A549 (cell line): ENCODE data around the gene ELF3.
A peak's percentile ranks its signal among the peaks of the same experiment; 100 is the strongest.

ENCODE experiments used
- EP300 ChIP-seq, 2 experiments: fragments of >200 bp; sonication (Bioruptor Twin); formaldehyde crosslinking; IDR thresholded peaks; 2 replicates in 1 of 2; 3 replicates in 1 of 2; pipeline ENCODE4 v1.6.1; 2016 to 2017
- FOSL2 ChIP-seq, 2 experiments: fragments of 450-650 bp in 1 of 2; fragments of >200 bp in 1 of 2; sonication (Bioruptor Twin) in 1 of 2; formaldehyde crosslinking; IDR thresholded peaks; 2 replicates each; pipeline versions ENCODE4 v1.5.0 to v1.6.1; 2016 to 2020; ENCODE audit warnings: mild to moderate bottlenecking in 1 of 2, moderate library complexity in 1 of 2
- GATA3 ChIP-seq: IDR thresholded peaks from 2 replicates; pipeline ENCODE4 v1.6.1; 2012; ENCODE audit warnings: borderline replicate concordance
- MAFK ChIP-seq: fragments of 450-650 bp; IDR thresholded peaks from 2 replicates; pipeline ENCODE4 v1.6.1; 2014; ENCODE audit not compliant: partially characterized antibody
- PHF8 ChIP-seq: fragments of 200-600 bp; sonication (generic); IDR thresholded peaks from 2 replicates; pipeline ENCODE4 v1.6.1; 2016; ENCODE audit warnings: low read depth, mild to moderate bottlenecking, antibody characterized with exemption, moderate library complexity, borderline replicate concordance
- POLR2A ChIP-seq: IDR thresholded peaks from 2 replicates; pipeline ENCODE4 v1.6.1; 2012; ENCODE audit warnings: mild to moderate bottlenecking, low read length
- RAD21 ChIP-seq, 2 experiments: fragments of >200 bp in 1 of 2; sonication (Bioruptor Twin) in 1 of 2; formaldehyde crosslinking in 1 of 2; IDR thresholded peaks in 1 of 2; conservative IDR thresholded peaks in 1 of 2; 2 replicates in 1 of 2; 3 replicates in 1 of 2; pipeline ENCODE4 v1.6.1; 2012 to 2018; ENCODE audit warnings: inconsistent platforms in 1 of 2
- REST ChIP-seq: fragments of 200-600 bp; sonication (generic); IDR thresholded peaks from 2 replicates; pipeline ENCODE4 v1.6.1; 2016; ENCODE audit warnings: antibody characterized with exemption, mild to moderate bottlenecking, moderate library complexity
- USF2 ChIP-seq: fragments of 450-650 bp; IDR thresholded peaks from 2 replicates; pipeline ENCODE4 v1.6.1; 2014; ENCODE audit warnings: antibody characterized with exemption
- ZFP36 ChIP-seq: fragments of 450-650 bp; IDR thresholded peaks from 2 replicates; pipeline ENCODE4 v1.6.1; 2014; ENCODE audit warnings: borderline replicate concordance; ENCODE audit not compliant: partially characterized antibody
- TF ChIP-seq, protein P1 (sequence below): fragments of >200 bp; sonication (Bioruptor Twin); formaldehyde crosslinking; IDR thresholded peaks from 3 replicates; pipeline ENCODE4 v1.5.1; 2016
- TF ChIP-seq, protein P2 (sequence below): IDR thresholded peaks from 2 replicates; pipeline ENCODE4 v1.6.1; 2012
- TF ChIP-seq, protein P3 (sequence below): IDR thresholded peaks from 2 replicates; pipeline ENCODE4 v1.6.1; 2012

GRCh38 chr1:202046748-202047708, 36.6 kb downstream of the ELF3 start:
- TF ChIP-seq, protein P1, sequence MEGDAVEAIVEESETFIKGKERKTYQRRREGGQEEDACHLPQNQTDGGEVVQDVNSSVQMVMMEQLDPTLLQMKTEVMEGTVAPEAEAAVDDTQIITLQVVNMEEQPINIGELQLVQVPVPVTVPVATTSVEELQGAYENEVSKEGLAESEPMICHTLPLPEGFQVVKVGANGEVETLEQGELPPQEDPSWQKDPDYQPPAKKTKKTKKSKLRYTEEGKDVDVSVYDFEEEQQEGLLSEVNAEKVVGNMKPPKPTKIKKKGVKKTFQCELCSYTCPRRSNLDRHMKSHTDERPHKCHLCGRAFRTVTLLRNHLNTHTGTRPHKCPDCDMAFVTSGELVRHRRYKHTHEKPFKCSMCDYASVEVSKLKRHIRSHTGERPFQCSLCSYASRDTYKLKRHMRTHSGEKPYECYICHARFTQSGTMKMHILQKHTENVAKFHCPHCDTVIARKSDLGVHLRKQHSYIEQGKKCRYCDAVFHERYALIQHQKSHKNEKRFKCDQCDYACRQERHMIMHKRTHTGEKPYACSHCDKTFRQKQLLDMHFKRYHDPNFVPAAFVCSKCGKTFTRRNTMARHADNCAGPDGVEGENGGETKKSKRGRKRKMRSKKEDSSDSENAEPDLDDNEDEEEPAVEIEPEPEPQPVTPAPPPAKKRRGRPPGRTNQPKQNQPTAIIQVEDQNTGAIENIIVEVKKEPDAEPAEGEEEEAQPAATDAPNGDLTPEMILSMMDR: no peak
- TF ChIP-seq FOSL2 (IDR thresholded peaks at IDR 0.05) (peak; percentile 25; the same call in 1 of the 2 replicates), FOSL2 (CRISPR knock-in tag; IDR thresholded peaks at IDR 0.05) (peak; percentile 78), POLR2A (no peak), REST (no peak), EP300 (IDR thresholded peaks at IDR 0.05) (peak; percentile 62 to 69; a peak in 2 of 5 replicates), RAD21 (conservative IDR thresholded peaks at IDR 0.05 in 1 of 2, IDR thresholded peaks at IDR 0.05 in 1 of 2) (no peak; a peak in 1 of 5 replicates), USF2 (no peak), ZFP36 (no peak), PHF8 (no peak), MAFK (peak; percentile 40), GATA3 (no peak; the same call in 1 of the 2 replicates)
- TF ChIP-seq, protein P2, sequence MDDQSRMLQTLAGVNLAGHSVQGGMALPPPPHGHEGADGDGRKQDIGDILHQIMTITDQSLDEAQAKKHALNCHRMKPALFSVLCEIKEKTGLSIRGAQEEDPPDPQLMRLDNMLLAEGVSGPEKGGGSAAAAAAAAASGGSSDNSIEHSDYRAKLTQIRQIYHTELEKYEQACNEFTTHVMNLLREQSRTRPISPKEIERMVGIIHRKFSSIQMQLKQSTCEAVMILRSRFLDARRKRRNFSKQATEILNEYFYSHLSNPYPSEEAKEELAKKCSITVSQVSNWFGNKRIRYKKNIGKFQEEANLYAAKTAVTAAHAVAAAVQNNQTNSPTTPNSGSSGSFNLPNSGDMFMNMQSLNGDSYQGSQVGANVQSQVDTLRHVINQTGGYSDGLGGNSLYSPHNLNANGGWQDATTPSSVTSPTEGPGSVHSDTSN: no peak
- TF ChIP-seq, protein P3, sequence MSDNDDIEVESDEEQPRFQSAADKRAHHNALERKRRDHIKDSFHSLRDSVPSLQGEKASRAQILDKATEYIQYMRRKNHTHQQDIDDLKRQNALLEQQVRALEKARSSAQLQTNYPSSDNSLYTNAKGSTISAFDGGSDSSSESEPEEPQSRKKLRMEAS: no peak
